DOHH2 (cell line): ENCODE results near the gene AGTPBP1.
"Not testable (repeated sequence)": the region's sequence is repeated elsewhere in the genome, so short reads cannot be mapped to it uniquely, and the experiment has no call there.

ENCODE experiments used
- CTCF ChIP-seq: fragments of 200-600 bp; sonication (generic); IDR thresholded peaks from one replicate; pipeline ENCODE4 v1.5.1; 2014; ENCODE audit warnings: antibody characterized with exemption, mild to moderate bottlenecking, low read depth, low read length; ENCODE audit not compliant: poor library complexity, severe bottlenecking
- EZH2phosphoT487 ChIP-seq: fragments of 200-600 bp; sonication (generic); IDR thresholded peaks from 2 replicates; pipeline ENCODE4 v1.6.1; 2017; ENCODE audit warnings: borderline replicate concordance, mild to moderate bottlenecking, antibody characterized with exemption, low read length, moderate library complexity, mixed read lengths

GRCh38 chr9:85756216-85756615 is 14.5 kb upstream of the AGTPBP1 start:
- not testable (repeated sequence) for TF ChIP-seq CTCF, EZH2phosphoT487
